OCI-LY1 (cell line): ENCODE measurements around the gene CMTM5.

Experiments used
- EZH2 ChIP-seq: fragments of 200-600 bp; sonication (generic), shearing (Covaris generic); IDR thresholded peaks from 2 replicates; pipeline ENCODE4 v1.8.0; 2017; ENCODE audit warnings: borderline replicate concordance, mixed run types, mild to moderate bottlenecking, antibody characterized with exemption, low read length, moderate library complexity, mixed read lengths
- TF ChIP-seq, protein P1 (sequence below): fragments of 200-600 bp; sonication (generic), shearing (Covaris generic); IDR thresholded peaks from 2 replicates; pipeline ENCODE4 v1.5.1; 2017; ENCODE audit warnings: mild to moderate bottlenecking, antibody characterized with exemption, low read length, moderate library complexity, mixed read lengths

DNA sequence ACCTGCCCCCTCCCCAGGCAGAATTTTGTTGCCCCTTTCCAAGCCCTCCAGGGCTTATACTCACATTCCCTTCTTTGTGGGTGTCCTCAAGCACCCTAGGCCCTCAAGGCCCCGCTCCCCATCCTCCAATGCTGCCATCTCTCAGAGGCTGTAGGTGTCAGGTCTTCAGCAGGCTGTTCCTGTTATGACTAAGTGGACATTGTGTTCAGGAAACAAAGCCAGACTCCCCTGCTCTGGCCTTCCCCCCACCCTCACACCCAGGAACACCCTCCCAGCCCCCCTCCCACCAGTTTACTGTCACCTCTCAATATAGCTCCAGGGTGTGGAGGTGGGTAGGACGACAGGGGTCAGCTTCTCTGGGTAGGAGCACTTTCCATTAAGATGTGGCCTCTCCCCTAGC, 32.6 kb downstream of the CMTM5 start:
- TF ChIP-seq, protein P1, sequence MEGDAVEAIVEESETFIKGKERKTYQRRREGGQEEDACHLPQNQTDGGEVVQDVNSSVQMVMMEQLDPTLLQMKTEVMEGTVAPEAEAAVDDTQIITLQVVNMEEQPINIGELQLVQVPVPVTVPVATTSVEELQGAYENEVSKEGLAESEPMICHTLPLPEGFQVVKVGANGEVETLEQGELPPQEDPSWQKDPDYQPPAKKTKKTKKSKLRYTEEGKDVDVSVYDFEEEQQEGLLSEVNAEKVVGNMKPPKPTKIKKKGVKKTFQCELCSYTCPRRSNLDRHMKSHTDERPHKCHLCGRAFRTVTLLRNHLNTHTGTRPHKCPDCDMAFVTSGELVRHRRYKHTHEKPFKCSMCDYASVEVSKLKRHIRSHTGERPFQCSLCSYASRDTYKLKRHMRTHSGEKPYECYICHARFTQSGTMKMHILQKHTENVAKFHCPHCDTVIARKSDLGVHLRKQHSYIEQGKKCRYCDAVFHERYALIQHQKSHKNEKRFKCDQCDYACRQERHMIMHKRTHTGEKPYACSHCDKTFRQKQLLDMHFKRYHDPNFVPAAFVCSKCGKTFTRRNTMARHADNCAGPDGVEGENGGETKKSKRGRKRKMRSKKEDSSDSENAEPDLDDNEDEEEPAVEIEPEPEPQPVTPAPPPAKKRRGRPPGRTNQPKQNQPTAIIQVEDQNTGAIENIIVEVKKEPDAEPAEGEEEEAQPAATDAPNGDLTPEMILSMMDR, result no peak
- TF ChIP-seq EZH2, result no peak
